Activated CD8-positive, alpha-beta memory T cell treated with anti-CD3 and anti-CD28 coated beads for 36 hours (primary cell): ENCODE results near the gene KIF26B. TPM values are rescaled to one million over a fixed set of nuclear protein-coding genes. Genes with fewer than 3 reads are reported as not detected.

Source experiments
- CTCF ChIA-PET: fragments of 350-600 bp; sonication (Branson Sonifier 250); formaldehyde crosslinking; loops from one replicate; lab custom pipeline; 2021; ENCODE audit warnings: antibody characterized with exemption; lab: Charles Lee
- POLR2A ChIA-PET: fragments of 350-600 bp; sonication (Branson Sonifier 250); formaldehyde crosslinking; loops from one replicate; lab custom pipeline; 2021; ENCODE audit warnings: antibody characterized with exemption; lab: Charles Lee
- total RNA-seq, 2 experiments: library from RNA; stranded (reverse); gene quantifications; one replicate each; pipeline ENCODE4 v1.2.3, GENCODE V29; 2021

Gene KIF26B
- total RNA-seq, 2 experiments from 2014 or later, result 0.17 to 0.31 TPM

DNA sequence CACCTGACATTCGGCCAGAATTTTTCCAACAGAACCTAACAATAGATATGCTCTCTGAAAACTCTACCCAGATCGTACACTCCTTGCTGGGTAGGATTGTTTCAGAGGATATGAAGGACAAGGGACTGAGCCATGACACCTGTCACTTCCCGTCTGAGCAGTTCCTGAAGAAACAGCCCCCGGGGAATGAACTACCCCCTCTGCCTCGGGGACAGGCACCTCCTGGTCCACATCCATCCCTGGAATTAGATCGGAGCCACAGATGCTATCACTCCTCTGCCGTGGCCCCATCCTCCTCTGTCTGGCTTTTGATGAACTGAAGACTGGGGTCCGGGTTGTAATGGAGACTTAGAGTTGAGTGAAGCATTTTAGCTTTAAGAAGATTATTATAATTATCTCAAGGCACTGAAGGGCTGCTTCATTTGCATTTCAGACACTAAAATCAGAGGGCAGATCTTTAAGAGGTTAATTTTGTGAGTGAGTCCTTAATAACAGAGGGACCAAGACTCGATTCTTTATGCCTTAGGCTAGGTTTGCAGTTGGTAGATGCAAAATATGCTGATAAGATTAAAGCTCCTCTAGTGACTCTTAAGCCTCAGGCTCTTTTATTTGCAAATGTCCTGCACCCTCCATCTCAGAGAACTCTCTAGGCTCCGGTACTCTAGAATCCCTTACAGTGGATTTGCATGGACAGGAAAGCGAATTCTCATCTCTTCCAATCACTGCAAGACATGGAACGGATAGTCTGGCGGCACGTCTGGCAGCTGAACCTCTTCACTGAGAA, 333.8 kb downstream of the KIF26B start:
- ChIA-PET POLR2A (no interaction called here), CTCF (no interaction called here)

DNA sequence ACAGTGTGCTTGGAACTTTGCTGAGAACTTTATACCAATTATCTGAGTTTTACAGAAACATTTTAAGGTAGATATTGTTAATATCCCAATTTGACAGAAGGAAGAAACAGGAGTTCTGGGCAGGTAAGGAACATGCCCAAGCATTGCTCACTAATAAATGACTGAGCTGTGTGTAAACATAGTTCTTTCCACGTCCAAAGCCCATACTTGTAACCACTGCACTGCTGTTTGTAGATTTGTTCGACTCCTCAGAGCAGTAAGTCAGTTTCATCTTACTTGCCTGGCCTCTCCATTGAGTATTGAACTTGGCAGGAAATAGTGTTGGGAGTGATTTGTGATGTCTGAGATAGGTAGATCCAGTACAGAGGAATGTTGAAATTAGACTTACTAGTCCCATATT, 335.1 kb downstream of the KIF26B start:
- ChIA-PET POLR2A (no interaction called here), CTCF (interaction anchor here (0.6 kb wide), 1 partner anchor 140 kb away, joined by 3 read pairs; no protein-coding TSS in a partner anchor)

DNA sequence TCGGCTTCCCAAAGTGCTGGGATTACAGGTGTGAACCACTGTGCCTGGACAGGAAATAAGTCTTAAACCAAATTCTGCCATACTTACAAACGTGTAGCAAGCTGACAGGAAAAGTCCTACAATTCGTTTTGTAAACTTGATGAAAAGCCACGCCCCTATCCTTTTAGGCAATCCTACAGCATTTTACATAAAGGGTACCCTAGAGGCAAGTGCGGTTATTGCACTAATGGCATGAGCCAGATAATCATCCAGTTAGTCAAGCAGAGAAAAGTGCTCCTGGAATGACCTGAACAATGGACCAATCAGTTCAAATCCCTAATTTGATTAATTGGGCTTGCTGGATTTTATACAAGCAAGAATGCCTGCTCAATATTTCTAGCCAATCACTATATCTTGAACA, 338.2 kb downstream of the KIF26B start:
- ChIA-PET POLR2A (no interaction called here), CTCF (no interaction called here)

DNA sequence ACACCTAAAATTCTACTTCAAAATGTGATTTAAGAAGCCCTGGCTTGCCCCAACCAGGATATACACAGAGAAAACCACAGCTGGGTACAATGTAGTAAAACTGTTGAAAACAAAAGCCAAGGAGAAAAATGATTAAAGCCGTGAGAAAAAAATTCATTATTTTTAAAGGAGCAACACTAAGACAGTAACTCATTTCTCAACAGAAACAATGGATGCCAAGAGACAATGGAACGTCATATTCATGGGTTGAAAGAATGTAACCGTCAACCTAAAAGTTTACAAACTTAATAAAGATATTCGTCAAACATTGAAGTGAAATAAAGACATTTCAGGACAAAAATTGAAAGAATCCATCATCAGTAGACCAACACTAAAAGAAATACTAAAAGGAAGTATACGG, 340.9 kb downstream of the KIF26B start:
- ChIA-PET CTCF (no interaction called here), POLR2A (no interaction called here)

DNA sequence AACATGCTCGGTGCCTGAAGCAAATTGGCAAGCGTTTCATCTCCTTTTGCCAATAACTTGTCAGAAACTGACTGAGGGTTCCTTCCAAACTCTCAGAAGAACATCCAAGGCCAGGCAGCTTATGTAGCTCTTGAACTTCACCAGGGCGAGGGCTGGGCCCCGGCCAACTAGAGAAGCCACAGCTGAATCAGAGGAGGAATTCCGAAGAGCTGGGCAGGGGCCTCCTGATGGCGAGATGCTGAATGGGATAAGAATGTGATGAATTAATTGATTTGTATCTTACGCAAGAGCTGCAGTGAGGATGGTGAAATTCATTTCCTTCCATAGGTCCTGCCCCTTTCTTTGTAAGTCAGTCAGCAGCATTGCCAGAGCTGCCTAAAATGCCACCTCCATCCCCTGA, 345.8 kb downstream of the KIF26B start:
- ChIA-PET CTCF (no interaction called here), POLR2A (no interaction called here)

DNA sequence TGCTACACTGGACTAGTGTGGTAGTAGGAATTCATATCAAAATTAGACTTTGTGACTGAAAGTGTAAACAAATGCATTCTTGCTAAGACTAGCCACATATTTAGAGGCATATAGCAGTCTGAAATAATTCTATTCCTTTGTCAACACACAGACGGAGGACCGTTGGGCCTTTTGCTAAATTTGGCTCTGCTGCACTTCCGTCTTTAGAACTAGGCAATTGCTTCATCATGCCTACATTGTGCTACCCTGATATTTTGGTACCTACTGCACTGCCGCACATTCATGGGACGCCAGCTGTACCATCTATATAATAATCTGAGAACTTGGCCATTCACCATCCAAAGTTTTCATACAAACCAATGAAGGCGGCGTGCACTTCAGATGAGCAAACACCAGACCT, 346.8 kb downstream of the KIF26B start:
- POLR2A ChIA-PET, result no interaction called here
- CTCF ChIA-PET, result interaction anchor here (0.7 kb wide), 1 partner anchor 130 kb away, joined by 3 read pairs; no protein-coding TSS in a partner anchor

DNA sequence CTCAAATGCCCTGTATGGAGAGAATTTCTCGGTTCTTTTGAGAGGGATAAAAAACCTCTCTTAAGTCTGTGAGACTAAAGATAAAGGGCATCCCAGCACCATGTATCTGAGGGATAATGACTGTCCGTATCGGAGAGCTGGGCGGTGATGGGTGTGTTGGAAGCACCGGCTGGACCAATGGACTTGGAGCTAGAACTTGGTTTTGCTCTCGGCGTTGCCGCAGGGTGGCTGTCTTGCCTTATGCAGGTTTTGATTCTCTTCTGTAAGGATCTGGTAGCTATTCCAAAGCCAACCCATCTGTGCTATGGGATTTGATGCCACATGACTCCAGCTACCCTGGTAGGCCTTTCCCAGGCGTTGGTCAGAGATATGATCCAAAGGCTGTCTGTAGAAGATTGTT, 348.8 kb downstream of the KIF26B start:
- ChIA-PET CTCF (no interaction called here), POLR2A (no interaction called here)

DNA sequence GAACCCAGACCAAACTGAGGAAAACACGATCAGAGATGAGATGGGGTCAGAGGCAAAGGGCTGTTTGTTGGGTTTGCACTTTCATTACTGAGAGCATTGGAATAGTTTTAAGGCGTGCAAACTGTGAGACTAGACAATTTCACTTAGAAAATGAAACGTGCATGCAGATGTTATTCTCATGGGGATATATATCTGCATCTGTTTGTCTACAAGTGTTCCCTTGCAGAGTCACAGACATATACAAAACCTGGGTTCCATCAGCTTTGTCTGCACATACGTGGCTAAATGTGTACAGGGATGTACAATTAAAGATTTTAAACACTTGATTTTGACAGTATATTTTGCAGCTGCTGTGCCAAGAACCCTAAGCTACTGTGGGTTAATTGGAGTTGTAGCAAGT, 355.4 kb downstream of the KIF26B start:
- POLR2A ChIA-PET, result interaction anchor here (0.6 kb wide), 1 partner anchor 291 kb away, joined by 3 read pairs; no protein-coding TSS in a partner anchor
- CTCF ChIA-PET, result no interaction called here

DNA sequence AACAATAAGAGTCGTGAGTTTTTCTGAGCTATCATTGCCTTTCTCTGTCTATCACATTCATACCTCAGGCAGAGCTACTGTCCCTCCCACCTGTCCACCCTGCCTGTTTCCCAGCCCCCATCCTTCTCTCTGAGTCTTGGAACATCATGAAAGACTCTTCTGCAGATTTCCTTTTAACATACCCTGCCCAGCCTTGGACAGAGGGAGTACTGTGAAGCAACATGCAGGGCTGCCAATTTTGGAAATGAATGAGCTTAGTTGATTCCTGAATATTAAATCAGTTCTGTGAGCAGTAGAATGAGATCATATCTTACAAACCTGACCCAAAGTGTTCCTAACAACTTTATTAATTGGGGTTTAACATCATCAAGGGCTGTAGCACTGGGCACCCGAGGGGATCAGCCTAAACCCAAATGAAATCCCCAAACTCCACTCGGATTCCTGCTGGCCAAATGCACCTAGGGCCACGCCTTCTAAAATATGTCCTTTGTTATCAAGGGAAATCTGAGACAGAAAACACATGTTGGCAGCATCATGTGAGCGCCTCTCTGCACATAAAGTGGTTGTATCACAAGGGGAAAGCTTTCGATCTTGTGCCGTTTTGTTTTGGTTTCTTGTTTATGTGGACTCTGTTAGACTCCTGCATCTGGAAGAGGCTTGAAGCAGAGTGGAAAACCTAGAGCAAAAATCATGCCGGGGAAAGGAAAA, 357.6 kb downstream of the KIF26B start:
- CTCF ChIA-PET, result no interaction called here
- POLR2A ChIA-PET, result no interaction called here

DNA sequence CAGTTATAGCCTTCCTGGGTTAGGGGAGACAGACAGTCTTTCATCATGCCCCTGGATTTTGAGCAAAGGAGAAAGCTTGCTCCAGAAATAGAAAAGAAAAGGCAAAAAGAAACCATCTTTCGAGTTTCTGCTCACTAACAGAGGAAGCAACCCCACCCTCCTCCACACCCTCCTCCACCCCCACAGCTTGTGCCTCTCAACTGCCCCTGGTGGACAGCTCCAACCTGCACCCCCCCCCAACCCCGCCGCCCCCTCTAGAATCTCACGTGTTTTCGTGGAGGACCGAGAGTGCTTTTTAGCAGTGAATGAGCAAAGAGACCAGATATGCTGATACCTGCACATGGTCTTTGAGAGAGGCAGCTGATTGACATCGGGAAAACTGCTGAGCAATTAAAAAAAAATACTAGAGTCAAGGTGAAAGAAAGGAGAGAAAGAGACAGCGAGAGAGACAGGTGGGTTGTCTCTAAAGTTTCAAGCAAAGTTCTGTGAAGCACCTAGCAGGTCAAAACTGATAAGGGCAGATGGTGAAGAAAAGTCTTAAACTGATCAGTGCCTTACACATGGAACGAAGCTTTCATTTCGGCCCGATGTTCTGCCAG, 358.3 kb downstream of the KIF26B start:
- ChIA-PET POLR2A (no interaction called here), CTCF (no interaction called here)

DNA sequence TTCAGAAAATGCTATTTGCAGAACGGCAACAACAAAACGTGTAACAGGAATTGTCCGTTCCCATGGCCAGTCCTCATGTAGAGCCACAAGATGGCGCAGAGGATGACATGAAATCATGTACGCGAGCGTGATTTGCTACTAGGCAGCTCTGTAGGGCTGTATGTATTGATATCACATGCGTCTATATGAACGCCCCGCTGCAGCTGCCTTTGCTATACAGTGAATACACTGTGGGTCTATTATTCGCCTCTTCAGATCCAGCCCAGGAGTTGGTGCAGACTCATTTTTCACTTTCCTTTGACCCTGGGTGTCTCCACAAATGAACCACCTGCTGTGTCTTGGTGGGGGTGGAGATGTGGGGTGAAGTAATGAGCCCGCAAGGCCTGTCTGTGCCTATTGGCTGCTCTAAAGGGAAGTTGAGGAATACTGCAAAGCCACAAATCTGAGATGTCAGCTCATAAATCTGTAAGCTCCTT, 361.5 kb downstream of the KIF26B start:
- ChIA-PET CTCF (no interaction called here), POLR2A (no interaction called here)

DNA sequence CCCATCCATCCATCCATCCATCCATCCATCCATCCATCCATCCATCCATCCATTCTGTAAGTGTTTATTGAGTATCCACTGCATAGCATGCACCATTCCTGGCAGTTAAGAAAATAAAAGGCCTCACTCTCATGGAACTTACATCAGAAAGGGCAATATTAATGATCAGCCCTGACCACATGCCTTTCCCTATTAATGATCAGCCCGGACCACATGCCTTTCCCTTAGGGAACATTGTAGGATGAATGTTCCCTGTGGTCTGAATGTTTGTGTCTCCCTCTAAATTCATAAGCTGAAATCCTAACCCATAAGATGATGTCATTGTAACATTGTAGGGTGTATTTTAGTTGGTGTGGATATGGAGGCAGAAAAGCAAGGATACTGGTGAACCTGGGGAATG, 365.8 kb downstream of the KIF26B start:
- CTCF ChIA-PET, result no interaction called here
- POLR2A ChIA-PET, result no interaction called here

DNA sequence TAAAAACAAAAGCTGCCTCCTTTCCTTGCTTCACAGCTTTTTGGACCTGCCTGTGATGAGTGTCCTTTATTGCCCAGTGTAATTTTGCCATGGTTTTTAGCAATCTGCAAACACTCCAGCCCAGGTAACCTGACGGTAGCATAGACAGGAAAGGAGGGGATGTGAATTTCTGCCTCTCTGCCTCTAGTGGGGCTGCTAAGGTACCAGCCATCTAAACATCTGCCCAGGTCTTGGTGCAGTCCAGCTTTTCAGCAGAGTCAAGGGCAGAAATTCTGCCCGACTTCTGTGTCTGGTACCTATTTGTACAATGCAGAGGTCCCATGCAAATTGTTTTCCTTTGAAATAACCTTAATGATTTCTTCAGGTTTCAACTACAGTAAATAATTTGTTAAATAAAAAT, 371.4 kb downstream of the KIF26B start:
- CTCF ChIA-PET, result no interaction called here
- POLR2A ChIA-PET, result no interaction called here

DNA sequence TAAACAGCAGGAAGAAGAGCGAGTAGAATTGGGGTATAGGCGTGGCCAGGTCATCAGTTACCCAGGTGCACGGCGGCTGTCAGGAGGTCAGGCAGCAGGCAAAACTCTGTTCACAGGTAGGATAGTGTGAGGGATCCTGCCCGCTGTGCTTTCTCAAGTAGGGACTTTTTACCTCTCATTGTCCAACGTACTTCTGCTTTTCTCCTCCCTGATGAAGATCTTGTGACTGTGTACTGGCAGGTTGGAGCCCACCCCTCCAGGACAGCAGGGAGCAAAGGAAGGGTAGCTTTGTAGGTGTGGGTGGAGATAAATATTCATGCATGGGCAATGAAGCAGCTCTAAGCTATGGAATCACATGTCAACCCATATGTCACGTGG, 373.5 kb downstream of the KIF26B start:
- ChIA-PET CTCF (no interaction called here), POLR2A (no interaction called here)

DNA sequence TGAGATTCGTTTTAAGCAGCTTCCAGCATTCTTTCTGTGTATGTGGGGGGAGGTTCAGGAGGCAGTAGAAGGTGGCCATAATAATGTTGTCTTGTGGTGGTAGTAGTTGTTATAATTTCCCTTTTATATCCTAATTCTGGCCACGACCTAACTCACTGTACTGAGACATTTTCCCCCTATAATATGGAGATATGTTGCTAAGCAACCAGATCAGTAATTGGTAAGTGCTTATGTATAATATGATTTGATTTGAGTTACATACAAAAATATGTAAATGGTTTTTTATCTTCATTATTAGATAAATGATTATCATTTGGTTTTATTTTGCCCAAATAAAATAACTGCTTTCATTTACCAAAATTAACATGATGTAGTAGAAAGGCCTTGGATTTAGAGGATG, 376.2 kb downstream of the KIF26B start:
- CTCF ChIA-PET, result no interaction called here
- POLR2A ChIA-PET, result no interaction called here

DNA sequence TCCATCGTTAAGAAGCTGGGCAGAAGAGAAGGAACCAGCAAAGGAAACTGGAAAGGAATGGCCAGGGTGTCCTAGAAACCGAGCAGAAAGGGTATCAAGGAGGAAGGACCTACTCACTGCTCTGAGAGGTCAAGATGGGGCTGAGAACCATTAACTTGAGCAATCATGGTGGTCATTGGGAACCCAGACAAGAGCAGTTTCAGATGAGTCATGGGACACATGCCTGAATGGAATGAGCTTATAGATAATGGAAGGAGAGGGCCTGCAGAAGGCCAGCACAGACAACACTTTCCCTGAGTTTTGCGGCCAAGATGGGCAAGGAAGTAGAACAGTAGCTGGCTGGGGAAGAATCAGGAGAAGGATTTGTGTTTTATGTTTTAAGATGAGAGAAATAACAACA, 383.2 kb downstream of the KIF26B start:
- POLR2A ChIA-PET, result no interaction called here
- CTCF ChIA-PET, result no interaction called here

DNA sequence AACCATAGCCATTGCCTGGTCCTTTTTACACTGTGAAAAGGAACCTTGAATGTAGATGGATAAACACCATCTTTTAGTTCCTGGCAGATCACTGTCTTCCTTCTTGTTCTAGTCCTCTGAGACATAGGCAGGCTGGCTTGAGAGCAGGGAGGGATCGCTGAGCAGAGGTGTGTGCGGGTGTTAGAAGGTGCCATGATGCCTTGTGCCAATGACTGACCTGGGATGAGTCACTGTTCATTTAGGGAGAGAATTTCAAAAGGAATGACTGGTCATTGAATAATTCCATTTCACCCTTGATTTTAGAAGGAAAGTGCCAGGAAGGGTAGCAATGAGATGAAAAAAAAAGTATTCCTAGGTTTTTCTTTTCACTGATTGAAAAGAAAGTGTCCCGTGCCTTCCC, 383.9 kb downstream of the KIF26B start:
- ChIA-PET CTCF (no interaction called here), POLR2A (no interaction called here)

DNA sequence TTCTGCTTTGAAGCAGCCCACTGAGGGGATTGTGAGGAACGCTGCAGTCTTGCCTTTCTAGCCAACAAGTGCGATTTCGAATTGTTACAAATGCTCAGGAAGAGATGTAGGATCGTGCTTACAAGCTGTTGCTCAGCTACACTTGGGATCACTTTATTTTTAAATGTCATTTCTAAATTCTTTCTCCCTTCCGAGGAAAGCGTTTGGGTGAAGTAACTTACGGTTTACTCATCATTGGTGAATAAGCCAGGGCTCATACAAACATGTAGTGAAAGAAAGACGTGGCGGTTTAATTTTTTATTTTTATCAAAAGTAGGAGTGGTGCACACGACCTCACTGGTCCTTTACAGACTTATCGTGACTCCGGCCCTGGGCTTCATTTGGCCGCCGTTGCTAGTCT, 386.6 kb downstream of the KIF26B start:
- CTCF ChIA-PET, result interaction anchor here (0.8 kb wide), 1 partner anchor 292 kb away, joined by 3 read pairs; no protein-coding TSS in a partner anchor
- POLR2A ChIA-PET, result no interaction called here

DNA sequence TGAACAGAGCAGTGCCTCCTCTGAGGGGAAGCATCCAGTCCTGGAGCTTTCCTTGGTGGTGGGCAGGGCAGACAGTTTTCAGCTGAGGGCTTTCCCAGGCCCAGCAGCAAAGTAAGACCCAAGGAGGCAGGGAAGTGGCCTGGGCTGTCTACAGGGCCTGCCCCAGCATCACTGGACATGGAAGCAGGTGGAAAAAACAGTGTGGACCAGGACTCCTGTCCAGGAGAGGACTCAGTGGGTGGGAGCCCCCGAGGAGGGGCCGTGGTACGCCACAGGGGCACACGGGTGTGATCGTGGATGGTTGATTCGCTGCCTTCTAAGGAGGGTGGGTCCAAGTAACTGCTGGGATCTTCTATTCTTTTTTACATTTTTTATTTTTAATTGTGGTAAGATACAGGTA, 387.6 kb downstream of the KIF26B start:
- ChIA-PET POLR2A (no interaction called here), CTCF (no interaction called here)

DNA sequence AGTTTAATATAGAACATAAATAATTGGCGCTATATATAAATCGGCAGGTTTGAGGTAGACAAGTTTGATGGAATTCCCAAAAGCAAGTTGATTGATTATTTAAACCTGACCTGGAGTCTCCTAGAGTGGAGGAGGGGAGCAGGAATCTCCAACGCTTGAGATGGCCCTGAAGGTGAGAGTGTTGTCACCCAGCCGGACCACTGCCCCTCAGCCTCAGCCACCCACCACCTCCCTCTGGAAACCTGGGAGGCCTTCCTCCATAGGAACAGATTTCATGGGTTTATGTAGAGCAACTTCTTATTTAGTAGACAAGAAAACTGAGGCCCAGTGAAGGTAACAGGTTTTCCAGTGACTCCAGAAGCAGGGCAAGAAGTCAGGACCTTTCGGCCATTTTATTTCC, 389.5 kb downstream of the KIF26B start:
- CTCF ChIA-PET, result no interaction called here

DNA sequence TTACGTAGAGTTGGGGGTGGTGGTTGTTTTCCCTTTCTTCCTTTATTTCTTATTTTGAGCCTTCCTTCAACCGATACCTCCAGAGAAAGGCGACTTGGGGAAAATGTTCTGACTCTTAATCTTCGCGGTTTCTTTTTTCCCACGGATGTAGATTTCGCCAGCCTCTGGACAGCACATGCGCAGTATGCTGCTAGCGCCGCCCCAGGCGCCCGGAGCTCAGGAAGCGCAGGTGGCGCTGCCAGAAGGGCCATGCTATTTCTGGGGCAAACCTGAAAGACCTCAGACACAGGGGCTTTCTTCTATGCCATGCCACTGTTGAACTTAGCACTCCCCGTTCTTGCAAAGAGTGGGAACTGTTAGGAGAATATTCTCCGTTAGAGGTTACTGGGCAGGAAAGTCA, 392.1 kb downstream of the KIF26B start:
- POLR2A ChIA-PET, result no interaction called here
- CTCF ChIA-PET, result no interaction called here

More for the DNA sequence above, 389.5 kb downstream of the KIF26B start:
- POLR2A ChIA-PET, result no interaction called here
